ENCODE data around the gene FABP6. TPM values are rescaled to one million over a fixed set of nuclear protein-coding genes. Genes with fewer than 3 reads are reported as not detected.

Gene FABP6
- total RNA-seq, 1 experiment from 2014 or later = not detected

DNA sequence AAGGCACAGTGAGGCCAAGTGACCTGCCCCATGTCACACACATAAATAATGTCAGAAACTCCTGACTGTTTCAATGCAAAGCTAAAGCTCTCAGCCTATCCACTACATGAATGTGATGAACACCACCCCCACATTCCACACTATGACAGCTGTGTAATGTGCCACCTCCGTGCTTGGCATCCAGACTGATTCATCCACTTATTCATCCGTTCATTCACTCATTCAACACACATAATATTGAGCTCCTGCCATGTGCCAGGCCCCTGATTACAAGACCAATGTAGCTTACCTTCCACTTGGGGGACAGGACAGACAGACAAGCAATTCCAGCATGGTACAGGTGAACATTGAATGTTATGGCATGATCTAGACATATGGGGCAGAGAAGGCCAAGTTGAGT lies 46.2 kb upstream of the FABP6 start:
- H3K79me2 ChIP-seq (ENCODE audit: low read length) = no peaks in the 10 kb centered on the region
- H3K4me1 ChIP-seq (ENCODE audit: insufficient read depth, low read length) = peaks cover 14% of the 10 kb centered on the region
- CTCF ChIA-PET = no interaction called here
- no peaks in the 10 kb centered on the region for H3K9me2 ChIP-seq (replicated peaks; ENCODE audit: low read length)
- H3K27me3 ChIP-seq (ENCODE audit: low read length) = no peaks in the 10 kb centered on the region
- no peaks in the 10 kb centered on the region for H3K9me3 ChIP-seq (ENCODE audit: low read length)
- DNase-seq (peak; percentile 62), ATAC-seq (peak; percentile 58)
- H3K27ac ChIP-seq (ENCODE audit: low read length) = no peak overlapping the region
- no peaks in the 10 kb centered on the region for H3K36me3 ChIP-seq (ENCODE audit: low read depth, low read length)
- no peak overlapping the region for H3K4me3 ChIP-seq (ENCODE audit: low read length)
- H4K20me1 ChIP-seq (ENCODE audit: low read length) = no peaks in the 10 kb centered on the region
- H3K4me2 ChIP-seq (ENCODE audit: low read length) = 0 out of 2 replicates have a peak overlapping the region, but pooled peaks have one; percentile 8
- no peak overlapping the region for H3K9ac ChIP-seq (ENCODE audit: low read length)
- TF ChIP-seq, protein P1, sequence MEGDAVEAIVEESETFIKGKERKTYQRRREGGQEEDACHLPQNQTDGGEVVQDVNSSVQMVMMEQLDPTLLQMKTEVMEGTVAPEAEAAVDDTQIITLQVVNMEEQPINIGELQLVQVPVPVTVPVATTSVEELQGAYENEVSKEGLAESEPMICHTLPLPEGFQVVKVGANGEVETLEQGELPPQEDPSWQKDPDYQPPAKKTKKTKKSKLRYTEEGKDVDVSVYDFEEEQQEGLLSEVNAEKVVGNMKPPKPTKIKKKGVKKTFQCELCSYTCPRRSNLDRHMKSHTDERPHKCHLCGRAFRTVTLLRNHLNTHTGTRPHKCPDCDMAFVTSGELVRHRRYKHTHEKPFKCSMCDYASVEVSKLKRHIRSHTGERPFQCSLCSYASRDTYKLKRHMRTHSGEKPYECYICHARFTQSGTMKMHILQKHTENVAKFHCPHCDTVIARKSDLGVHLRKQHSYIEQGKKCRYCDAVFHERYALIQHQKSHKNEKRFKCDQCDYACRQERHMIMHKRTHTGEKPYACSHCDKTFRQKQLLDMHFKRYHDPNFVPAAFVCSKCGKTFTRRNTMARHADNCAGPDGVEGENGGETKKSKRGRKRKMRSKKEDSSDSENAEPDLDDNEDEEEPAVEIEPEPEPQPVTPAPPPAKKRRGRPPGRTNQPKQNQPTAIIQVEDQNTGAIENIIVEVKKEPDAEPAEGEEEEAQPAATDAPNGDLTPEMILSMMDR (conservative IDR thresholded peaks at IDR 0.05; ENCODE audit: low read depth, low read length) = no peak
- no peak for TF ChIP-seq EZH2 (IDR thresholded peaks at IDR 0.05; ENCODE audit: low read length, unreplicated experiment)
- no peak for TF ChIP-seq EZH2phosphoT487 (IDR thresholded peaks at IDR 0.05; ENCODE audit: borderline replicate concordance, low read length)
- POLR2A ChIA-PET (ENCODE audit: unreplicated experiment) = no interaction called here
- intact Hi-C loops (cut with micrococcal nuclease) = no loop called here
- H3F3A ChIP-seq (ENCODE audit: low read length, unreplicated experiment) = no peaks in the 10 kb centered on the region
- no TSS peak for BruUV-seq (replicated peaks)
- H2AFZ ChIP-seq (ENCODE audit: low read length) = no peak overlapping the region

DNA sequence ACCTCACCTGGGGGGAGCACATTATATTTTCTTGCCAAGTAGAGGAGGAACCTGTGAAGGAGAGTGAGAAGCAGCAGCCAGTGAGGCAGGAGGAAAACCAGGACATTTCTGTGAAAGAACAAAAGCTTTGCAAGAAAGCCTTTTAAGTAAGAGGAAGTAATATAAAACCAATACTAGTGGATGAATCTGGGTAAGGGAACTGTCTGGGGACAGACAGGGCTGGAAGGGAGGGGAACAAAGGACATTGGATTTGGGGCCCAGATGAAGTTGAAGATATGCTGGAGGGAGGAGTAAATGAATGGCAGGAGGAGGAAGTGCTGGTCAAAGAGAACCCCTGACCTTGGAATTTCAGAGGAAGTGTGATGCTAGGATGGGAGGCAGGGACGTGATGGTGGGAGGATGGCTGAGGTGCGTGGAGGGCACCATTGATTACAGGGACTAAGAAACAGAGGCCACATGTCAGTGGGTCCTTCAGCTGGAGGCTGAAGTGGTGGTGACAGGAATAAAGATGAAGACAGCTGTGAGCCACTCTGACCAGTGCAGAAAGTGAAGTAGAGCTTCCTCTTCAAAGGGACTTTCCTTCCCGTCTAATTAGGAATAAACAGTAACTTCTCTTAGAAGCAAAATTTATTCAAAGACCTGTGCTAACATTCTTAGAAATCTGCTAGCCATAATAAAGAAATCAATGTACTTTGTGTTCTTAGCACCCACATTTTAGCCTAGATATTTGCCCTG lies 43.5 kb upstream of the FABP6 start:
- intact Hi-C loops (cut with micrococcal nuclease) = loop anchor here (5.0 kb wide), 1 partner anchor 163 kb away; no protein-coding TSS in a partner anchor
- DNase-seq (no peak), ATAC-seq (no peak)
- no peak for TF ChIP-seq EZH2 (IDR thresholded peaks at IDR 0.05; ENCODE audit: low read length, unreplicated experiment)
- TF ChIP-seq EZH2phosphoT487 (IDR thresholded peaks at IDR 0.05; ENCODE audit: borderline replicate concordance, low read length) = no peak
- TF ChIP-seq, protein P1 (conservative IDR thresholded peaks at IDR 0.05; ENCODE audit: low read depth, low read length) = no peak
- CTCF ChIA-PET = no interaction called here
- POLR2A ChIA-PET (ENCODE audit: unreplicated experiment) = no interaction called here
- H3K9me2 ChIP-seq (replicated peaks; ENCODE audit: low read length) = no peaks in the 10 kb centered on the region
- no peaks in the 10 kb centered on the region for H3K36me3 ChIP-seq (ENCODE audit: low read depth, low read length)
- no peaks in the 10 kb centered on the region for H3F3A ChIP-seq (ENCODE audit: low read length, unreplicated experiment)
- no peak overlapping the region for H3K4me2 ChIP-seq (ENCODE audit: low read length)
- no peak overlapping the region for H3K4me3 ChIP-seq (ENCODE audit: low read length)
- H3K27me3 ChIP-seq (ENCODE audit: low read length) = no peaks in the 10 kb centered on the region
- H3K4me1 ChIP-seq (ENCODE audit: insufficient read depth, low read length) = peaks cover 15% of the 10 kb centered on the region
- H3K79me2 ChIP-seq (ENCODE audit: low read length) = no peaks in the 10 kb centered on the region
- no peak overlapping the region for H3K9ac ChIP-seq (ENCODE audit: low read length)
- no peaks in the 10 kb centered on the region for H3K9me3 ChIP-seq (ENCODE audit: low read length)
- H4K20me1 ChIP-seq (ENCODE audit: low read length) = no peaks in the 10 kb centered on the region
- H2AFZ ChIP-seq (ENCODE audit: low read length) = no peak overlapping the region
- BruUV-seq (replicated peaks) = no TSS peak
- H3K27ac ChIP-seq (ENCODE audit: low read length) = no peak overlapping the region

DNA sequence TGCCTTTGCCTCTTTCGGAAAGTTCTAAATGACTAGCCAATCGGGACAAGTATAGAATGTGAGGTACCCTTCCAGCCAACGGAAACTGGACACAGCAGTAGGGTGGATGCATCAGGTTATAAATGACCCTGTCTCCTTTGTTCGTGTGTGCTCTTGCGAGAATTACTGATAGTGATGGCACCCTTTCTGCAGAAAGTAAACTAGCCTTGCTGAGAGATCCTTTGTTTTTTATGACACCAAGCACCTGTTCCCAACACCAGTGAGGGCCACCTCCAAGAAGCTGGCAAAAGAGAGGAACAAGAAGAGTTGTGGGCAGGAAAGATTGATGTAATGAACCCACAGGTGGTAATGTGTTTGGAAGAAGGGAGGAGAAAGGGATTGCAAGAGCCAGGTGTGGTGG lies 42.8 kb upstream of the FABP6 start:
- TF ChIP-seq, protein P1 (conservative IDR thresholded peaks at IDR 0.05; ENCODE audit: low read depth, low read length) = no peak
- TF ChIP-seq EZH2 (IDR thresholded peaks at IDR 0.05; ENCODE audit: low read length, unreplicated experiment) (no peak), EZH2phosphoT487 (IDR thresholded peaks at IDR 0.05; ENCODE audit: borderline replicate concordance, low read length) (no peak)
- Histone ChIP-seq H3K9me2 (replicated peaks; ENCODE audit: low read length) (no peaks in the 10 kb centered on the region), H3K9ac (ENCODE audit: low read length) (no peak overlapping the region), H3F3A (ENCODE audit: low read length, unreplicated experiment) (no peaks in the 10 kb centered on the region), H2AFZ (ENCODE audit: low read length) (no peak overlapping the region), H3K36me3 (ENCODE audit: low read depth, low read length) (no peaks in the 10 kb centered on the region), H3K4me1 (ENCODE audit: insufficient read depth, low read length) (peaks cover 15% of the 10 kb centered on the region), H4K20me1 (ENCODE audit: low read length) (no peaks in the 10 kb centered on the region), H3K9me3 (ENCODE audit: low read length) (no peaks in the 10 kb centered on the region), H3K79me2 (ENCODE audit: low read length) (no peaks in the 10 kb centered on the region), H3K27me3 (ENCODE audit: low read length) (no peaks in the 10 kb centered on the region), H3K4me3 (ENCODE audit: low read length) (no peak overlapping the region), H3K4me2 (ENCODE audit: low read length) (no peak overlapping the region), H3K27ac (ENCODE audit: low read length) (no peak overlapping the region)
- intact Hi-C loops (cut with micrococcal nuclease) = loop anchor here (5.0 kb wide), 1 partner anchor 164 kb away; no protein-coding TSS in a partner anchor
- CTCF ChIA-PET = no interaction called here
- POLR2A ChIA-PET (ENCODE audit: unreplicated experiment) = no interaction called here
- BruUV-seq (replicated peaks) = no TSS peak
- no peak for DNase-seq
- no peak for ATAC-seq

Measured in PC-3 (cell line).